HG03097 (cell line): ENCODE results near the gene SELENON.

Experiments used
- ATAC-seq: cut with Tn5 transposase; IDR thresholded peaks from one replicate; pipeline ENCODE4 v1.9.1; 2021; ENCODE audit not compliant: unreplicated experiment, low FRiP score

SELENON gene

GRCh38 chr1:25807480-25808390 lies 7.7 kb downstream of the SELENON start:
- no peak for ATAC-seq

- ATAC-seq, result no peak
Observed at GRCh38 chr1:25808481-25809244, 8.7 kb downstream of the SELENON start.

GRCh38 chr1:25809283-25809926 lies 9.4 kb downstream of the SELENON start:
- ATAC-seq, result no peak

GRCh38 chr1:25809929-25810328 lies 9.9 kb downstream of the SELENON start:
- no peak for ATAC-seq

GRCh38 chr1:25810341-25811299 lies 10.6 kb downstream of the SELENON start:
- ATAC-seq, result no peak

- no peak for ATAC-seq
Observed at GRCh38 chr1:25811384-25812082, 11.5 kb downstream of the SELENON start.

- ATAC-seq, result no peak
Observed at GRCh38 chr1:25813071-25813733, 13.2 kb downstream of the SELENON start.

GRCh38 chr1:25813734-25814471 lies 13.9 kb downstream of the SELENON start:
- ATAC-seq, result no peak

- no peak for ATAC-seq
Observed at GRCh38 chr1:25814549-25815087, 14.6 kb downstream of the SELENON start.

- no peak for ATAC-seq
Observed at GRCh38 chr1:25815208-25816111, 15.5 kb downstream of the SELENON start.

- no peak for ATAC-seq
Observed at GRCh38 chr1:25816112-25816718, 16.2 kb downstream of the SELENON start.

- no peak for ATAC-seq
Observed at GRCh38 chr1:25817840-25818501, 18.0 kb downstream of the SELENON start.

GRCh38 chr1:25818569-25818968 lies 18.6 kb downstream of the SELENON start:
- no peak for ATAC-seq

GRCh38 chr1:25819491-25820246 lies 19.7 kb downstream of the SELENON start, which contains the start of gene MTFR1L:
Gene MTFR1L, plus strand, starts transcription at chr1:25819954. Its CDS starts 3,151 bp downstream, at chr1:25823105.
- peak; percentile 77 for ATAC-seq
